ENCODE data around the gene TPRX2.
A peak's percentile ranks its signal among the peaks of the same experiment; 100 is the strongest.
"Not testable (repeated sequence)": the region's sequence is repeated elsewhere in the genome, so short reads cannot be mapped to it uniquely, and the experiment has no call there.

The TPRX2 gene, protein sequence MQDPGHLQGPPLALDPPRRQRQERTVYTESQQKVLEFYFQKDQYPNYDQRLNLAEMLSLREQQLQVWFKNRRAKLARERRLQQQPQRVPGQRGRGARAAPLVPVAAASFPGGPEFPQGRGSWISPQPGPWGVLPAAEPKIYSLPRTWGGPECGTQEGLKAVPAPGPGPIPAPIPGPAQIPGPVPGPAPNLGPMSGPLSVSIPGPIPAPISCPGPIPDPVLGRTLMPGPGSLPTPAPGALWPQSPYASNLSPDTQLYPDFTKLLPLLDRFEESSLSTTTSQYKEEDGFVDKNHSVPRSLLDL

DNA sequence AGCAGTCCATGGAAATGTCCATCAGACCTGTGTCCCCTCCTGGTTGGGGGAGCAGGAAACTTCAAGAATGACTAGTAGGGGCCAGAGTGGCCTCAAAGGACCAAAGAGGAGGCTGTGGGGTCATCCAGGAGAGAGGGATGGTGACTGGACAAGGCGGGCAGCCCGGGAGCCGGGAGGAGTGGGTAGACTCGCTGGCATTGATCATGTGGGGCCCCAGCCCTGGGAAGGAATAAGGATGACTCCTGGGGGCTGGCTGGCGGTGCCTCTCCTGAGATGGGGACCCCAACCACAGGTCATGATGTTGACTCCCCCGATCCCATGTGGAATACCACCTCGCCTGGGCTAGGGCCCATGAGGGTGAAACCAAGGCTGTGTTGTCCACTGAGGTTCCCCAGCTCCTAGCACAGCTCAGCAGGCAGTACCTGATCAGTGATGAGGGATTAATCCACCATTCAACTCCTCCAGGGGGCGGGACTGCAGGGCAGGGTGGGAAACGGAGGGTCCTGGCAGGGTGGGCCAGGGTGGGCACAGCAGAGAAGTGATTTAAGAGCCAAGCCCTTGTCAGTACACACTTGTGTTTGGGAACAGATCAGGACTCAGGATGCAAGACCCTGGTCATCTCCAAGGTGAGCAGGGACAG, at the start of gene TPRX2:
TPRX2 (plus strand) TSS at position 590 of the 640 bp plus-strand sequence; CDS start at position 602, 12 bp downstream.
- not testable (repeated sequence) for DNase-seq

DNA sequence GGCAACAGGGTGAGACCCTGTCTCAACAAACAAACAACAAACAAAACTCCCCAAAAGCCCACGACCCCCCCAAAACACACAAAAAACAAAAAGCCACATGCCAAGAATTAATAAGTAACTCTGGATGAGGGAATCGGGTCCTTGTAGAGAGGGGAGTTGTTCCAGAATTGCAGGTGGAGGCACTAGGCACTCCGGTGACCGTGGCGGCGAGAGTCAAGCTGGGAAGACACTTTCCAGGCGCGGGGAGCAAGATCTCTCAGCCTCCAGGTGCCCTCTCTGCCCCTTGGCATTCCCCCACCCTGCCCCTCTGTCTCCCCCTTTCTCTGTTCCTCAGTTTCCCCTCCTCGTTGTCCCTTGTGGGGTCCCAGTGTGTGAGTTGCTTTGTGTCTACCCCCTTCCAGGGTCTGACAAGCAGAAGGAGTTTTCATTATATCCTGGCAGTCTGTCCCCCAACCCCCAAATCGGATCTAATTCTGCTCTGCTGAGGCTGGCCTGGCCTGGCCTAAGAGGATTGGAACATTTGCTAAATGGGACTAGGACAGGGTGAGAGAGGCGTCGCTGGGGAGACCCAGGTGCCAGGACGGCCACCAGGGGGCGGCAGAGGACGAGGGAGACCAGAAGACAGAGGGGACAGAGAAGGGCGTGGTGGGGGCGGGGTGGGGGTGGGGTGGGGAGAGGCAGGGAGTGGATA, 45.6 kb upstream of the TPRX2 start:
- peak; percentile 66 to 82 for DNase-seq

DNA sequence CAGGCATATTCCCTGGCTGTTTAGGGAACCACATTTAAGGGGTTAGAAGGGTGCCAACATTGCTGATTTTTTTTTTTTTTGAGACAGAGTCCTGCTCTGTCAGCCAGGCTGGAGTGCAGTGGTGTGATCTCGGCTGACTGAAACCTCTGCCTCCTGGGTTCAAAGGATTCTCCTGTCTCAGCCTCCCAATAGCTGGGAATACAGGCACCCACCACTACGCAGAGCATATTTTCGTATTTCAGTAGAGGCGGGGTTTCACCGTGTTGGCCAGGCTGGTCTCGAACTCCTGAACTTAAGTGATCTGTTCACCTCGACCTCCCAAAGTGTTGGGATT, 45.1 kb upstream of the TPRX2 start:
- no peak for DNase-seq

DNA sequence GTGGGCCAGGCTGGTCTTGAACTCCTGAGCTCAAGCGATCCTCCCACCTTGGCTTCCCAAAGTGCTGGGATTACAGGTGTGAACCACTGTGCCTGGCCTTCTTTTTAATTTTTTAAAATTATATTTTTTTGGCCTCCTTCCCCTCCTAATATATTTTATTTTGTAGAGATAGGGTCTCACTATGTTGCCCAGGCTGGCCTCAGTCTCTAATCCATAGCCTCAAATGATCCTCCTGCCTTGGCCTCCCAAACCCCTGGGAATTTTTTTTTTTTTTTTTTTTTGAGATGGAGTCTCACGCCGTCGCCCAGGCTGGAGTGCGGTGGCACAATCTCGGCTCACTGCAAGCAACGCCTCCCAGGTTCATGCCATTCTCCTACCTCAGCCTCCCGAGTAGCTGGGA, 42.8 kb upstream of the TPRX2 start:
- DNase-seq, result not testable (repeated sequence)

DNA sequence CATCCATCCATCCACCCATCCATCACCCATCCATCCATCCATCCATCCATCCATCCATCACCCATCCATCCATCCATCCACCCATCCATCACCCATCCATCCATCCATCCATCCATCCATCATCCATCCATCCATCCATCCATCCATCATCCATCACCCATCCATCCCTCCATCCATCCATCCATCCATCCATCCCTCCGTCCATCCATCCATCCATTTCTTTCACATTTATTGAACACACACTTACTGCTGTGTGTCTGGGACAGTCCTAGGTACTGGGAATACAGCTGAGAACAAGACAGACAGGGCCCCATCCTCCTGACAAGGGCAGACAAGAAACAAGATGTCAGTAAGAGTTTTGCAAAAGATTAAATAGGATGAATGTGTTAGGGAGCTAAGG, 40.8 kb upstream of the TPRX2 start:
- not testable (repeated sequence) for DNase-seq

DNA sequence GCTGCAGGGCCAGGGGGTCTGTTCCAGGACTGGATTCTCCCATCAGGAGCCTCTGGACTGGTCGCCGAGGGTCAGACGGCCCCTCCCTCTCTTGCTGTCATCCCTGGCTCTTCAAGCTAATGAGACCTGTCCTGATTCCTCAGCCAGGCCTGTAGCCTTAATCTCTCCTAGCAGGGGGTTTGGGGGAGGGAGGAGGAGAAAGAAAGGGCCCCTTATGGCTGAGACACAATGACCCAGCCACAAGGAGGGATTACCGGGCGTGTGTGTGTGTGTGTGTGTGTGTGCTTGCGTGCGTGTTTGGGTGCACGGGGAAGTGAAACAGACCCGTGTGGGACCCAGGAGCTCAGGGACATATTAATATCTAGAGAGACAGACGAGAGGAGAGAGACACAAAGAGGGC, 39.2 kb upstream of the TPRX2 start:
- DNase-seq, result peak; percentile 75 to 87

DNA sequence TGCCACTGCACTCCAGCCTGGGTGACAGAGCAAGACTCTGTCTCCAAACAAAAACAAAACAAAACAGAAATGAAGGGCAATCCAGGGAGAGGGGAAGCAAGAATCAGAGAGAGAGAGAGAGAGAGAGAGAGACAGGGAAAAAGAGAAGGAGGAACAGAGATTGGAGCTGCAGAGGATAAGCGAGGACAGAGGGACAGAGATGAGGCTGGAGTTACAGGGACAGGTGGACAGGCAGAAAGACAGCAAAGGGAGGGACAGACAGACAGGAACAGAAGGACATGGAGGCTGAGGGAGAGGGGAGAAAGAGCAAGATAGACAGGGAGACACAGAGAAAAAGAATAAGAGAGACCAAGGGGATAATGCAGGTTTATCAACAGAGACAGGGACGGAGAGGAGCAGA, 38.6 kb upstream of the TPRX2 start:
- DNase-seq, result no peak

DNA sequence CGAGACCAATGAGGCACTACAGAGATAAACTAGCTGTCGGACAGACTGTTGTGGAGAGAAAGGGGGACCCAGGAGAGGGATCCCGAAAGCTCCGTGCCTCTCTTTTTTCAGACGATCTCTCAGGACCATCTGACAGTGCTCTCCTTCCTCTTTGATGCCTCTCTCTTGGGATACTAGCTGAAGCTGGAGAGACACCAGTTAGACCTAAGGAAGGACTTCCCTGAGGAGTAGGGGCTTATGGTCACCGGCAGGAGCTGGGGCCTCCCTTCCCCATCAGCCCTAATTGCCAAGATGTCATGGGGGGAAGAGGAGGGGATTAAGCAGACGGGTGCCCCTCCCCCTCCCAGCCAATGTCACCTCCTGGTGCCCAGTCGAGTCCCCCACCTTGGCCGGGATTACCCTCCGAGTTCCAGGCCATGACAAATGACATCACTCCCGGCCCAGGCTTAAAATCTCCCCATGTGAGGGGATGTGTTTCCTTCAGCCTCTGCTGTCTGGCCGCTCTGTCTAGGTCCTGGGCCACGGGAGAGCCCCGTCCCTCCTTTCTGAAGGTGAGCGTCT, 37.5 kb upstream of the TPRX2 start, which contains the start of gene CRX:
CRX (plus strand) TSS at position 478 of the 561 bp plus-strand sequence. CDS start 12,507 bp downstream, outside the sequence.
- peak in 1 of 2 experiments; percentile 52 for DNase-seq

DNA sequence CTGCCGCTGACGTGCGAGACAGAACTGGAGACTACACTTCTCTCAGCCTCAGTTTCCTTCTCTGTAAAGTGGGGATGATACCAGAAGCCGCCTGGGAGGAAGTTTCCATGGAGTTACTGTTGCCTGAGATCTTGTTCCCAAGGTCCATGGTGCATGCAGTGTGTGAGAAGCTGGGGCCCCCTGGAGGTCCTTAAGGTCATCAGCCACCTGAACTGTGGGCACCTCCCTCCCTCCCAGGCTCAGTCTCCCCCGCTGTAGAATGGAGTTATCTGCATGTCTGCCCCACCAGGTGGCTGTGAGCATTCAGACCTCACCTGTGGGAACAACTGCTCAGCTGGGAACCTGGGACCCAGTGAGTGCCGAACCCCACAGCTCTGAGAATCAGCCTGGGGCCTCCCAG, 34.6 kb upstream of the TPRX2 start:
- no peak for DNase-seq

DNA sequence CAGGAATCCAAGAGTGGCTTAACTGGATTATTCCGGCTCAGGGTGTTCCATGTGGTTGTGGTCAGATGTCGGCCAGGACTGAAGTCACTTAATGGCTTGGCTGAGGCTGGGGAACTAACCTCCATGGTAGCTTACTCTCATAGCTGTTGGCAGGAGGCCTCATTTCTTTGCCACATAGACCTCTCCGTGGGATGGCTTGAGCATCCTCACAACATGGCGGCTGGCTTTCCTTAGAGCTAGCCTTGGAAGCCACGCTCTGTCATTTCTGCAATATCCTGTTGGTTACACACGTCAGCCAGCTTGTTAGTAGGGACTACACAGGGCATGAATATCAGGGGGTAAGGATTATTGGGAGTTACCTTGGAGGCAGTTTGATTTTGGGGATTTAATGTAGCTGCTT, 32.2 kb upstream of the TPRX2 start:
- no peak for DNase-seq

DNA sequence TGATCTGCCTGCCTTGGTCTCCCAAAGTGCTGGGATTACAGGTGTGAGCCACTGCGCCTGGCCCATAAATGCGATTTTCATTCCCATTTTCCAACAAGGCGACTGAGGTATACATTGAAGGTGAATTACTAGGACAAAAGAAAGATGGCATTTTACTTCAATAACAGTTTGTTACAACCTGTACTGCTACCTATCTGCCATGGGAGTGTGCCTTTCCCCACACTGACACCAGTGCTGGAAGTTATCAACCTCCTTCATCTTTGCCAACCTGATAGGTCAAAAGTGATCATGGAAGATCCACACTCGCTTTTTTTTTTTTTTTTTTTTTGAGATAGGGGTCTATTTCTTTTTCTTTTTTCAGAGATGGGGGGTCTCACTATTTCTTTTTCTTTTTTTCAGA, 26.3 kb upstream of the TPRX2 start:
- DNase-seq, result peak; percentile 13 to 28

DNA sequence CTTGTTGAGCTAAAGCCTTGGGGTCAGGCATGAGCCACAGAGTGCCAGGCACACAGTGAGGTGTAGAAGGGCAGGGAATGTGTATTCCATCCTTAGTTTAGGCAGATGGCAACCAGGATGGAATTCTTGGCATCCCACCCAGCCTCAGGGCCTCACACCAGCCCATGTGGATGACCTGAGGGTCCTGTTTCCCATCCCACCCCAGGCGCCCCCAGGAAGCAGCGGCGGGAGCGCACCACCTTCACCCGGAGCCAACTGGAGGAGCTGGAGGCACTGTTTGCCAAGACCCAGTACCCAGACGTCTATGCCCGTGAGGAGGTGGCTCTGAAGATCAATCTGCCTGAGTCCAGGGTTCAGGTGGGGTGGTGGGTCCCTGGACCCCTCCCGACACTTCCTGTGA, 23.0 kb upstream of the TPRX2 start:
- no peak for DNase-seq

DNA sequence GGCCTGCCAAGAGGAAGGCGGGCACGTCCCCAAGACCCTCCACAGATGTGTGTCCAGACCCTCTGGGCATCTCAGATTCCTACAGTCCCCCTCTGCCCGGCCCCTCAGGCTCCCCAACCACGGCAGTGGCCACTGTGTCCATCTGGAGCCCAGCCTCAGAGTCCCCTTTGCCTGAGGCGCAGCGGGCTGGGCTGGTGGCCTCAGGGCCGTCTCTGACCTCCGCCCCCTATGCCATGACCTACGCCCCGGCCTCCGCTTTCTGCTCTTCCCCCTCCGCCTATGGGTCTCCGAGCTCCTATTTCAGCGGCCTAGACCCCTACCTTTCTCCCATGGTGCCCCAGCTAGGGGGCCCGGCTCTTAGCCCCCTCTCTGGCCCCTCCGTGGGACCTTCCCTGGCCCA, 19.6 kb upstream of the TPRX2 start:
- no peak for DNase-seq

DNA sequence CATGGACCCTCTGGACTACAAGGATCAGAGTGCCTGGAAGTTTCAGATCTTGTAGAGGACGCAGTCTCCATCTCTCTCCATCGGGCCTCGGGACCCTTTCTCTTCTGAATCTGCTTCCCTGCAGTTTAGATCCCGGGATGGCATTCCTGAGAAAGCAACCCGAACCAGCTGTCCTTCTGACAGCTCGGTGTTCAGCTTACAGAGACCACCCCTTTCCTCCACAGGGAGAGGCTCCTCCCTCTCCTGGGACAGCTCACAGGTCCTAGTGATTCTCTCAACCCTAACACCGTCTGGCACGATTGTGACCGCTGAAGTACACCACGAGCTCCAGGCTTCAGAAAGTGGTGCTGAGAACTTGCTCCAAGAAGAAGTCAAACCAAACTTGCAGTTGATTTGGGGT, 19.1 kb upstream of the TPRX2 start:
- peak; percentile 45 to 78 for DNase-seq

DNA sequence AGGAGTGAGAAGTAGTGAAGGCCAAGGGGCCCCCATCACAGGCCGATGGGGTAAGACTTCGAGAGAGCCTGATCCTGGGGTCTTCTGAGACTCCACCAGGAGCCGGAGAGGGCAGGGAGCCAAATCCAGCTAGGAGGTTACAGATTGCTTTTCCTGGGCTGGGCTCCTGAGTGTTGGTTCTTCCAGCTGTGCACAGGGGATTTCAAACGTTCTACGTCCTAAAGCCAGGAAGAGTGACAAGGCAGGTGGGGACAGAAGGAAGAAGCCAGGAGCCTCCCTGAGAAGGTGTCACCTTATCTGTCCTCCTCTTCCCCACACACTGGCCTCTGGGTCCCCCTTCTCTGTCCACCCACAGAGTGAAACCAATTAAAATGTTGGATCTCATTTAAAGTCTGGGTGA, 16.1 kb upstream of the TPRX2 start:
- DNase-seq, result peak in 1 of 2 experiments; percentile 25

DNA sequence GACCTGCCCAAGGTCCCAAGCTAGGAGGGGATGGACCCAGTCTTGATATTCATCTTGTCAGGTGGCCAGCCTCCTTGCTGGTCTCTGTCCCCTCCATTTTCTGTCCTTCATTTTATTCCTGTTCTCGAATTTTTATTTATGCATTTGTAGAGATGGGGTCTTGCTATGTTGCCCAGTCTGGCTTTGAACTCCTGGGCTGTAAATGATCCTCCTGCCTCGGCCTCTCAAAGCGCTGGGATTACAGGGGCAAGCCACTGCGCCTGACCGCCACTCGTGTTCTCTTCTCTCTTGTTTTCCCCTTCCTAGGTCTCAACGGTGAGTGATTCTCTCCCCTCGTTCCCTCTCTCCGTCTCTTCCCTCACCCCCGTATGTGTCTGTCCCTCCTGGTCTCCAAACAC, 10.6 kb upstream of the TPRX2 start:
- no peak for DNase-seq

DNA sequence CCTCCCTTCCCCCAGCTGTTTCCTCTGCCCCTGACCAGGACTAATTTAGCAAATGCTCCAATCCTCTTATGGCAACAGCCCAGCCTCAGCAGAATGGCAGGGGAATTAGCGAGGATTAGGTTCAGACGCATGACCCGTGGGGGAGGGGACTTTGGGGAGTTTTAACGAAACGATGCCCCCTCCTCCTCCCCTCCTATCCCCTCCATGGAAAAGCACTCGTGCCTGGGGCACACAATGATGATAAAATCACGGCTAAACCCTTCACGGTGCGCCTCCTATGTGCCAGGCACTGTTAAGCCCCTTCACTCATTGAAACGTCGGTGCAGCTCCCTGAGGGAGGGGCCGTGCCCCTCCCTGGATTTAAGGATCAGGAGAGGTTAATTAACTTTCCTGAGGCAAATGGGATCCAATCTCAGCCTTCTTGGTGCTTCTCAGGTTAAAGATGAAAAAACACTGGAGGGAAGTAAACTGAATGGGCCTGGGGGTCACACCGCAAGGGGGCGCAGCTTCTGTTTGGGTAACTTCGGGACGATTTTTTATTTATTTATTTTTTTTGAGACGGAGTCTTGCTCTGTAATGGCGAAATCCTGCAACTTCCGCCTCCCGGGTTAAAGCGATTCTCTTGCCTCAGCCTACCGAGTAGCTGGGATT, 10.1 kb upstream of the TPRX2 start:
- DNase-seq, result peak; percentile 99

DNA sequence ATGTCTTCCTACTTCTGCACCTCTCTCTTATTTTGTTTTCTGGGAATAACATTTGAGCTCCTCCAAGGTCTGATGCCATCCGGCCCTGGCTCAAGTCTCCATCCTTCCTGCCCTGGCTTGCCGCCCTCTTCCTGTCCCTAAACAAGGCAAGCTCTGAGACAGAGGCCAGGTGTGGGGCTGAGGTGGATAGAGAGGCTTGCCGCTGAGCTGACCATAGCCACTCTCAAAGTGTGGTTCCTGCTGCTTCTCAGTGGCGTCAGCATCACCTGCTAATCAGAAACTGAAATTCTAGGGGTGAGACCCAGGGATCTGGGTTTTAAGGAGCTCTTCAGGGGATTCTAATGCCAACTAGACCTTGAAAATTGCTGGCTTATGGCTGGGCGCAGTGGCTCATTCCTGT, 6.0 kb upstream of the TPRX2 start:
- no peak for DNase-seq

DNA sequence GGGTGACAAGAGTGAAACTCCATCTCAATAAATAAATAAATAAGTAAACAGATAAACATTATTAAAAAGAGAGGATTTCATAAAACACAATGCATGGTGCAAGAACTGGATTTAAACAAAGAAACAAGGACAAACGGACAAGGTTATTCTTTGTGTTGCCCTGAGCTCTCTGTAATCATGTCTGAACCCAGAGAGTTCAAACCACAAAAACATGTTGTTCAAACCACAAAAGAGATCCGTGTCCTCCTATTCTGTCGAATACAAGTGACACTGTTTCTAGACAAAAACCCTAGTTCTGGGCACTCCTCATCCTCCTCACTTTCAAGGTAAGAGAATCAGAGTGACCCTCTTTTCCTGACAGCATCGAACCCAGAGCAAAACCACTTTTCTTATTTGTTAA, 4.6 kb upstream of the TPRX2 start:
- DNase-seq, result no peak

DNA sequence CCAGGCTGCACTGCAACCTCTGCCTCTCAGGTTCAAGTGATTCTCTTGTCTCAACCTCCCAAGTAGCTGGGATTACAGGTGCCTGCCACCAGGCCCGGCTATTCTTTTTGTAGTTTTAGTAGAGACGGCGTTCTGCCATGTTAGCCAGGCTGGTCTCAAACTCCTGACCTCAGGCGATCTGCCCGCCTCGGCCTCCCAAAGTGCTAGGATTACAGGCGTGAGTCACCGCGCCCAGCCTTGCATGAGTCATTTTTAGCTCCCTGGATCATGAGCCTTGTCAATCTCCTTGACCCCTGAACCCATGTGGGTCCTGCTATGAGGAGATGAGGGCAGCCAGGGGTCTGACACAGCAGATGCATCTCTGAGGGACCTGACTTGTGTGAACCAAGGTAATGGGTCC, 804 bp upstream of the TPRX2 start:
- not testable (repeated sequence) for DNase-seq

DNA sequence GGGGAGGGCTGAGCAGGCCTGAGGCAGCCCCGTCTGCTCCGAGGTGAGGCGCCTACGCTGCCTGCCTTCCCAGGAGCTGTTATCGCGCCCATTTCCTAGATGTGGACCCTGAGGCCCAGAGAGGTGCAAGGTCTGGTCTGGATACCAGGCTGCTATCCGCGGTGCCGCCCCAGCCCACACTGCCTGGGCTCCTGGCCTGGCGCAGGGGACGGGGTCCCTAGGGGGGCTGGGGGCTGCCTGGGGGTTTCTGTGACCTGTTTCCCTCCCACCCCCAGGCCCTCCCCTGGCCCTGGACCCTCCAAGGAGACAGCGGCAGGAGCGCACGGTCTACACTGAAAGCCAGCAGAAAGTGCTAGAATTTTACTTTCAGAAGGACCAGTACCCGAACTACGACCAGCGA, 803 bp downstream of the TPRX2 start:
- not testable (repeated sequence) for DNase-seq

DNA sequence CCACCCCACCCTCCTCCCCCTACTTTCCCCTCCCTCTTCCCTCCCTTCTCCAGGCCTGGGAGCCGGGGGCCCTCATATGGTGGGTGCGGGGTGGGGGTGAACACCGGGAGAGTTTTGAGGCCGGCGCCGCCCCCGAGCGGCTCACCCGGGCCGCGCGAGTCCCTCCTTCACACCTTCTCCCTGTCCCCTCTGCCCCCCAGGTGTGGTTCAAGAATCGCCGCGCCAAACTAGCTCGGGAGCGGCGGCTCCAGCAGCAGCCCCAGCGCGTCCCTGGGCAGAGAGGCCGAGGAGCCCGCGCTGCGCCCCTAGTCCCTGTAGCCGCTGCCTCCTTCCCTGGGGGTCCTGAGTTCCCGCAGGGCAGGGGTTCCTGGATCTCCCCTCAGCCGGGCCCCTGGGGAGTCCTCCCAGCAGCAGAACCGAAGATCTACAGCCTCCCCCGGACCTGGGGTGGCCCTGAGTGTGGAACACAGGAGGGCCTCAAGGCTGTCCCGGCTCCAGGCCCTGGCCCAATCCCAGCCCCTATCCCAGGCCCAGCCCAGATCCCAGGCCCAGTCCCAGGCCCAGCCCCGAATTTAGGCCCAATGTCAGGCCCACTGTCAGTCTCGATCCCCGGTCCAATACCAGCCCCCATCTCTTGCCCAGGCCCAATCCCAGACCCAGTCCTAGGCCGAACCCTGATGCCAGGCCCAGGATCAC, 1.7 kb downstream of the TPRX2 start:
- DNase-seq, result no peak

DNA sequence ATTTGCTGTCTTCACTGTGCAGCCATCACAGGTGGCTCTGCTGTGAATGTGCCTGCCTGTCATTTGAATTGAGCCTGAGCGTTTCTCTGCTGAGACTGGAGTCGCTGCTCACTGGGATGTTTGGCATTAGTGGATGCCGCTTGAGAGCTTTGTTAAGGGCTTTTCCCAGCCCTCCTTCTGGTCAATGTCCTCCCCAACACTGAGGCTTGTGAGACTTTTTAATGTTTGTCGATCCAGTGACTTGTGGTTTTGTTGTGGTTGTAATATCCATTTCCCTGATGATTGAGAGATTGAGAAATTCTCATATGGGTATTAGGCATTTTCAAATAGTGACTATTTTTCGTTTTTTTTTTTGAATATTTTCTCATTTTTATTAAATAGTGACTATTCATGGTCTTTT, 2.6 kb downstream of the TPRX2 start:
- no peak for DNase-seq

Measured in NCI-H524 (cell line).